Activated CD4-positive, alpha-beta T cell treated with anti-CD3 and anti-CD28 coated beads, Interleukin-2, Interleukin-4, amounts not matched to agents 100 ng/mL and 50 ng/mL, durations not matched to agents 16 hours and 8 hours (primary cell): ENCODE results near the gene ZC3H11A.

ENCODE experiments used
- DNase-seq: peaks from one replicate; pipeline ENCODE4 v3.0.0-alpha.2; 2020; ENCODE audit warnings: low spot score

ZC3H11A gene

DNA sequence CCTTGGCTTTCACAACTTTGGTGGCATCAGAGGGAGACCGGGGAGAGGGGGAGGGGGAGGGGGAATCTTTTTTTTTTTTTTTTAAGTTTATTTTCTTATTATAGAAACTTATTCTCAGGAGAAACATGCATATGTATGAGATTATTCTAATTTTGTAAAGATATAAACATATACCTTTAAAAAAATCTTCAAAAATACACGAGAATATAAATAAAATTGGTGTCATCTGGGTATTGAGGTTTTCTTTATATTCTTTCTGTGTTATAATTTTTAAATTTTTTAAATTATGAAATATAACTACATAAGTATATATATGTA is 47.1 kb downstream of the ZC3H11A start:
- no peak for DNase-seq

DNA sequence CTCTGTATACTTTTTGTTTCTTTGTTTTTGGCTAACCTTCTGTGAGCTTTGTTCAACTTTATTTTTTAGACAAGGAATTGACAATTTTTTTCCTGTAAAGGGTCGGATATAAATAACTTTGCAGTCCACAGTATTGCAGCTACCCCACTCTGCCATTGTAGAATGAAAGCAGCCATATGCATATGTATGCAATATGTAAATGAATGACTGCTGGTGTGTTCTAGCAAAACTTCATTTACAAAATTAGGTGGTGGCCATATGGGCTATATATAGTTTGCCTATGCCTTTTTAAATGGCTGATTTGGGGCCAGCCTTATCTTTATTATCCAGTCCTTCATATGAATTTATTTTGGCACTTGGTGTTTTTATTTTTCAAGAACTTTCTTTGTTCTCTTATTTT is 48.0 kb downstream of the ZC3H11A start:
- DNase-seq: no peak
